Measurements from ENCODE around the gene FBXL7.

Gene FBXL7

GRCh38 chr5:15914638-15915037, 414.7 kb downstream of the FBXL7 start:
- TF ChIP-seq EZH2phosphoT487 (IDR thresholded peaks at IDR 0.05; ENCODE audit: borderline replicate concordance): no peak
- no peak for TF ChIP-seq CTCF (conservative IDR thresholded peaks at IDR 0.05; ENCODE audit: low read length)
- no peak overlapping the region for H3K9ac ChIP-seq (ENCODE audit: low read depth, low read length, poor library complexity, severe bottlenecking)
- H3K9me2 ChIP-seq (replicated peaks; ENCODE audit: low read depth, low read length): no peaks in the 10 kb centered on the region
- H3K9me3 ChIP-seq (ENCODE audit: insufficient read depth, low read depth, low read length): no peaks in the 10 kb centered on the region
- H3K36me3 ChIP-seq (ENCODE audit: insufficient read depth, low read length): no peaks in the 10 kb centered on the region
- H3K27me3 ChIP-seq (ENCODE audit: insufficient read depth, low read length, poor library complexity, severe bottlenecking): no peaks in the 10 kb centered on the region
- no peaks in the 10 kb centered on the region for H4K20me1 ChIP-seq (ENCODE audit: insufficient read depth, low read length, poor library complexity, severe bottlenecking)
- H2AFZ ChIP-seq (ENCODE audit: low read length): no peak overlapping the region
- no peak overlapping the region for H3K4me2 ChIP-seq (ENCODE audit: low read depth, low read length, poor library complexity, severe bottlenecking)
- no peak overlapping the region for H3K4me3 ChIP-seq (ENCODE audit: low read length, poor library complexity, severe bottlenecking)
- H3F3A ChIP-seq (ENCODE audit: low read depth): no peaks in the 10 kb centered on the region
- H3K4me1 ChIP-seq (ENCODE audit: insufficient read depth, low read length, poor library complexity, severe bottlenecking): no peaks in the 10 kb centered on the region
- H3K79me2 ChIP-seq (ENCODE audit: insufficient read depth, low read length): no peaks in the 10 kb centered on the region

- no peaks in the 10 kb centered on the region for H3K36me3 ChIP-seq (ENCODE audit: insufficient read depth, low read length)
- no peak for TF ChIP-seq CTCF (conservative IDR thresholded peaks at IDR 0.05; ENCODE audit: low read length)
- no peak for TF ChIP-seq EZH2phosphoT487 (IDR thresholded peaks at IDR 0.05; ENCODE audit: borderline replicate concordance)
- H3K79me2 ChIP-seq (ENCODE audit: insufficient read depth, low read length): no peaks in the 10 kb centered on the region
- H3K4me2 ChIP-seq (ENCODE audit: low read depth, low read length, poor library complexity, severe bottlenecking): no peak overlapping the region
- no peaks in the 10 kb centered on the region for H3K27me3 ChIP-seq (ENCODE audit: insufficient read depth, low read length, poor library complexity, severe bottlenecking)
- H3K9me2 ChIP-seq (replicated peaks; ENCODE audit: low read depth, low read length): no peaks in the 10 kb centered on the region
- no peaks in the 10 kb centered on the region for H3F3A ChIP-seq (ENCODE audit: low read depth)
- no peak overlapping the region for H2AFZ ChIP-seq (ENCODE audit: low read length)
- no peaks in the 10 kb centered on the region for H4K20me1 ChIP-seq (ENCODE audit: insufficient read depth, low read length, poor library complexity, severe bottlenecking)
- H3K9me3 ChIP-seq (ENCODE audit: insufficient read depth, low read depth, low read length): no peaks in the 10 kb centered on the region
- no peak overlapping the region for H3K4me3 ChIP-seq (ENCODE audit: low read length, poor library complexity, severe bottlenecking)
- H3K4me1 ChIP-seq (ENCODE audit: insufficient read depth, low read length, poor library complexity, severe bottlenecking): no peaks in the 10 kb centered on the region
- no peak overlapping the region for H3K9ac ChIP-seq (ENCODE audit: low read depth, low read length, poor library complexity, severe bottlenecking)
These were observed 426.6 kb downstream of the FBXL7 start for GRCh38 chr5:15926586-15926985.

- no peaks in the 10 kb centered on the region for H3K4me1 ChIP-seq (ENCODE audit: insufficient read depth, low read length, poor library complexity, severe bottlenecking)
- TF ChIP-seq EZH2phosphoT487 (IDR thresholded peaks at IDR 0.05; ENCODE audit: borderline replicate concordance): no peak
- TF ChIP-seq CTCF (conservative IDR thresholded peaks at IDR 0.05; ENCODE audit: low read length): no peak
- no peaks in the 10 kb centered on the region for H3K27me3 ChIP-seq (ENCODE audit: insufficient read depth, low read length, poor library complexity, severe bottlenecking)
These were observed 427.9 kb downstream of the FBXL7 start for GRCh38 chr5:15927710-15928380.

More at GRCh38 chr5:15927710-15928380, 427.9 kb downstream of the FBXL7 start:
- Histone ChIP-seq H3F3A (ENCODE audit: low read depth) (no peaks in the 10 kb centered on the region), H2AFZ (ENCODE audit: low read length) (no peak overlapping the region), H3K9ac (ENCODE audit: low read depth, low read length, poor library complexity, severe bottlenecking) (no peak overlapping the region), H3K79me2 (ENCODE audit: insufficient read depth, low read length) (no peaks in the 10 kb centered on the region), H3K9me3 (ENCODE audit: insufficient read depth, low read depth, low read length) (no peaks in the 10 kb centered on the region), H4K20me1 (ENCODE audit: insufficient read depth, low read length, poor library complexity, severe bottlenecking) (no peaks in the 10 kb centered on the region), H3K4me3 (ENCODE audit: low read length, poor library complexity, severe bottlenecking) (no peak overlapping the region), H3K36me3 (ENCODE audit: insufficient read depth, low read length) (no peaks in the 10 kb centered on the region), H3K4me2 (ENCODE audit: low read depth, low read length, poor library complexity, severe bottlenecking) (no peak overlapping the region), H3K9me2 (replicated peaks; ENCODE audit: low read depth, low read length) (no peaks in the 10 kb centered on the region)
